HCT116 (cell line): ENCODE data around the gene RAB31. TPM values are rescaled to one million over a fixed set of nuclear protein-coding genes. Genes with fewer than 3 reads are reported as not detected.

ENCODE experiments used
- ATAC-seq: fragments of 200-7000 bp; cut with Tn5 transposase; 2 replicates; pipeline ENCODE4 v1.9.1; 2020; ENCODE audit warnings: mild to moderate bottlenecking, moderate library complexity
- BruUV-seq: library from RNA; stranded (reverse); fragments of 400-500 nt; replicated peaks from 2 replicates; lab custom pipeline; 2021; lab: Mats Ljungman, UMichigan
- CTCF ChIA-PET: fragments of 300-600 bp; sonication (Branson Sonifier 250); formaldehyde crosslinking; loops from one replicate; lab custom pipeline; 2021; ENCODE audit warnings: antibody characterized with exemption; lab: Charles Lee
- POLR2A ChIA-PET: fragments of 300-600, 350-600 bp; sonication (Branson Sonifier 250); formaldehyde crosslinking; loops from one replicate; lab custom pipeline; 2021; ENCODE audit warnings: antibody characterized with exemption; lab: Charles Lee
- RAD21 ChIA-PET, 2 experiments: fragments of 300-600 bp; sonication (Branson Sonifier 250); formaldehyde crosslinking; loops; one replicate each; lab custom pipeline; 2023; ENCODE audit warnings: low total read pairs in 2 of 2; ENCODE audit not compliant: uncharacterized antibody in 2 of 2, unreplicated experiment in 2 of 2, low non-redundant PET in 1 of 2; lab: Charles Lee
- DNase-seq: peaks from one replicate; pipeline ENCODE4 v3.0.0-alpha.2; 2010; ENCODE audit warnings: low read depth, low spot score
- H2AFZ ChIP-seq: fragments of 200-600 bp; shearing (Covaris generic), sonication (generic); 2 replicates; pipeline ENCODE4 v1.6.1; 2017; ENCODE audit warnings: low read depth, mixed run types, mixed read lengths, antibody characterized with exemption, low read length; ENCODE audit not compliant: poor library complexity, severe bottlenecking
- H3K27ac ChIP-seq: 2 replicates; pipeline ENCODE4 v1.5.1; 2012; ENCODE audit warnings: low read depth, low read length
- H3K27me3 ChIP-seq: fragments of 200-600 bp; sonication (generic); 2 replicates; pipeline ENCODE4 v1.6.1; 2016; ENCODE audit warnings: mixed run types, low read length, mixed read lengths; ENCODE audit not compliant: insufficient read depth
- H3K36me3 ChIP-seq, 2 experiments: fragments of 200-500 bp in 1 of 2; fragments of 200-600 bp in 1 of 2; sonication (Bioruptor generic) in 1 of 2; sonication (generic) in 1 of 2; 2 replicates each; pipeline versions ENCODE4 v1.5.1 to v1.6.1; 2014 to 2016; ENCODE audit warnings: low read length in 2 of 2, inconsistent platforms in 1 of 2, mixed read lengths in 1 of 2, mixed run types in 1 of 2; ENCODE audit not compliant: insufficient read depth in 2 of 2, control insufficient read depth in 1 of 2
- H3K4me1 ChIP-seq, 2 experiments: fragments of 200-600 bp in 1 of 2; sonication (generic) in 1 of 2; 2 replicates each; pipeline versions ENCODE4 v1.5.1 to v1.6.1; 2012 to 2017; ENCODE audit warnings: low read length in 2 of 2, inconsistent platforms in 1 of 2, mild to moderate bottlenecking in 1 of 2, mixed read lengths in 1 of 2, mixed run types in 1 of 2, moderate library complexity in 1 of 2; ENCODE audit not compliant: insufficient read depth in 2 of 2, control insufficient read depth in 1 of 2
- H3K4me2 ChIP-seq: fragments of 200-600 bp; sonication (generic); 2 replicates; pipeline ENCODE4 v1.6.1; 2017; ENCODE audit warnings: mixed run types, low read length, mixed read lengths
- H3K4me3 ChIP-seq, 2 experiments: fragments of 200-600 bp in 1 of 2; sonication (generic) in 1 of 2; replicated peaks in 1 of 2; 2 replicates each; pipeline ENCODE4 v1.5.1; 2011 to 2016; ENCODE audit warnings: low read length in 2 of 2, control low read depth in 1 of 2, low read depth in 1 of 2, mild to moderate bottlenecking in 1 of 2, mixed read lengths in 1 of 2, mixed run types in 1 of 2
- H3K79me2 ChIP-seq: fragments of 200-600 bp; sonication (generic); 2 replicates; pipeline ENCODE4 v1.6.1; 2017; ENCODE audit warnings: mild to moderate bottlenecking, mixed run types, low read length, moderate library complexity, mixed read lengths; ENCODE audit not compliant: insufficient read depth
- H3K9ac ChIP-seq: fragments of 200-600 bp; sonication (generic); 2 replicates; pipeline ENCODE4 v1.6.1; 2016; ENCODE audit warnings: low read length, mixed read lengths
- H3K9me2 ChIP-seq: fragments of 200-600 bp; sonication (generic), shearing (Covaris generic); 2 replicates; pipeline ENCODE4 v1.6.1; 2017; ENCODE audit warnings: mixed run types, mild to moderate bottlenecking, moderate library complexity; ENCODE audit not compliant: insufficient read depth
- H3K9me3 ChIP-seq, 2 experiments: fragments of 200-500 bp in 1 of 2; fragments of 200-600 bp in 1 of 2; sonication (Bioruptor generic) in 1 of 2; sonication (generic) in 1 of 2; 2 replicates each; pipeline ENCODE4 v1.6.1; 2014 to 2017; ENCODE audit warnings: low read length in 2 of 2, mixed read lengths in 2 of 2, inconsistent platforms in 1 of 2, low read depth in 1 of 2, mild to moderate bottlenecking in 1 of 2, mixed run types in 1 of 2, moderate library complexity in 1 of 2; ENCODE audit not compliant: control insufficient read depth in 1 of 2, insufficient read depth in 1 of 2
- H4K20me1 ChIP-seq: fragments of 200-600 bp; sonication (generic), shearing (Covaris generic); 2 replicates; pipeline ENCODE4 v1.6.1; 2017; ENCODE audit warnings: mixed run types, mild to moderate bottlenecking, moderate library complexity; ENCODE audit not compliant: insufficient read depth
- ATF3 ChIP-seq: IDR thresholded peaks from 2 replicates; pipeline ENCODE4 v1.6.1; 2012
- CBX3 ChIP-seq: IDR thresholded peaks from 2 replicates; pipeline ENCODE4 v1.6.1; 2012; ENCODE audit warnings: low read depth
- CEBPB ChIP-seq: IDR thresholded peaks from 2 replicates; pipeline ENCODE4 v1.6.1; 2012; ENCODE audit warnings: low read depth
- CTCF ChIP-seq, 3 experiments: fragments of 200-600 bp in 1 of 3; sonication (generic) in 1 of 3; IDR thresholded peaks in 2 of 3; conservative IDR thresholded peaks in 1 of 3; 2 replicates each; pipeline ENCODE4 v1.5.1; 2012 to 2017; ENCODE audit warnings: low read depth in 2 of 3, low read length in 2 of 3, antibody characterized with exemption in 1 of 3, borderline replicate concordance in 1 of 3, control low read depth in 1 of 3, mild to moderate bottlenecking in 1 of 3, mixed read lengths in 1 of 3, mixed run types in 1 of 3, moderate library complexity in 1 of 3; ENCODE audit not compliant: insufficient read depth in 1 of 3
- EGR1 ChIP-seq: IDR thresholded peaks from 2 replicates; pipeline ENCODE4 v1.6.1; 2012; ENCODE audit warnings: low read depth
- ELF1 ChIP-seq: IDR thresholded peaks from 2 replicates; pipeline ENCODE4 v1.6.1; 2012; ENCODE audit warnings: low read depth, borderline replicate concordance
- EZH2 ChIP-seq: fragments of 200-600 bp; sonication (generic); IDR thresholded peaks from 2 replicates; pipeline ENCODE4 v1.6.1; 2017; ENCODE audit warnings: antibody characterized with exemption, mixed run types
- EZH2phosphoT487 ChIP-seq: fragments of 200-600 bp; IDR thresholded peaks from 2 replicates; pipeline ENCODE4 v1.6.1; 2018; ENCODE audit warnings: antibody characterized with exemption, borderline replicate concordance
- FOSL1 ChIP-seq: IDR thresholded peaks from 2 replicates; pipeline ENCODE4 v1.6.1; 2012; ENCODE audit warnings: low read depth
- JUND ChIP-seq: IDR thresholded peaks from 2 replicates; pipeline ENCODE4 v1.6.1; 2012
- MAX ChIP-seq: IDR thresholded peaks from 2 replicates; pipeline ENCODE4 v1.6.1; 2012
- REST ChIP-seq: IDR thresholded peaks from 2 replicates; pipeline ENCODE4 v1.6.1; 2012; ENCODE audit warnings: low read depth
- SIN3A ChIP-seq: IDR thresholded peaks from 2 replicates; pipeline ENCODE4 v1.6.1; 2012; ENCODE audit warnings: low read depth
- SP1 ChIP-seq: IDR thresholded peaks from 2 replicates; pipeline ENCODE4 v1.6.1; 2012; ENCODE audit warnings: low read depth
- SRF ChIP-seq: IDR thresholded peaks from 2 replicates; pipeline ENCODE4 v1.6.1; 2012; ENCODE audit warnings: low read depth
- YY1 ChIP-seq: IDR thresholded peaks from 2 replicates; pipeline ENCODE4 v1.6.1; 2011; ENCODE audit warnings: low read length, low read depth, moderate library complexity, mild to moderate bottlenecking; ENCODE audit not compliant: insufficient replicate concordance; ENCODE audit errors: extremely low read depth
- ZFX ChIP-seq: fragments of 450-650 bp; IDR thresholded peaks from 2 replicates; pipeline ENCODE4 v1.6.1; 2017
- ZNF274 ChIP-seq: fragments of 200-500 bp; sonication (Bioruptor generic); IDR thresholded peaks from 2 replicates; pipeline ENCODE4 v1.6.1; 2014; ENCODE audit warnings: mild to moderate bottlenecking, low read depth, low read length, inconsistent platforms
- intact Hi-C: fragments of 100-400 bp; cut with micrococcal nuclease; formaldehyde crosslinking; loops from 2 replicates; pipeline ENCODE4 v1.10.0; 2022
- total RNA-seq: library from RNA; stranded (reverse); gene quantifications from one replicate; pipeline ENCODE4 v1.2.1, GENCODE V29; 2021; ENCODE audit not compliant: unreplicated experiment

RAB31 gene
- total RNA-seq, 1 experiment from 2014 or later, result 46.9 TPM

GRCh38 chr18:9863282-9863681 lies 155.2 kb downstream of the RAB31 start:
- DNase-seq (no peak), ATAC-seq (no peak)
- Histone ChIP-seq H3K4me2 (no peak overlapping the region), H3K9me2 (no peaks in the 10 kb centered on the region; the same call in 1 of the 2 replicates), H3K27me3 (no peaks in the 10 kb centered on the region), H2AFZ (no peak overlapping the region), H3K79me2 (no peaks in the 10 kb centered on the region), H3K36me3 (no peaks in the 10 kb centered on the region), H4K20me1 (no peaks in the 10 kb centered on the region), H3K9me3 (peaks cover 6 to 11% of the 10 kb centered on the region in 2 experiments; a peak in 2 of 4 replicates), H3K4me3 (no peak overlapping the region), H3K4me1 (peaks cover 0 to 14% of the 10 kb centered on the region in 2 experiments; a peak in 2 of 4 replicates), H3K27ac (no peak overlapping the region), H3K9ac (no peak overlapping the region)
- RAD21 ChIA-PET, result no interaction called here
- intact Hi-C loops, result no loop called here
- TF ChIP-seq REST (no peak), SIN3A (no peak), FOSL1 (no peak), CEBPB (no peak), CTCF (IDR thresholded peaks at IDR 0.05 in 2 of 3, conservative IDR thresholded peaks at IDR 0.05 in 1 of 3; ENCODE audit: borderline replicate concordance in 1 of 3, insufficient read depth in 1 of 3, low read depth in 2 of 3, low read length in 2 of 3) (no peak), ATF3 (no peak), SP1 (no peak), CBX3 (no peak), EGR1 (no peak), JUND (no peak), MAX (no peak), ELF1 (no peak), YY1 (no peak), ZNF274 (no peak), EZH2phosphoT487 (no peak), EZH2 (no peak), ZFX (no peak), SRF (no peak)
- POLR2A ChIA-PET, result no interaction called here
- CTCF ChIA-PET, result no interaction called here
- no TSS peak for BruUV-seq
